Endothelial cell of umbilical vein (primary cell): Measurements from ENCODE around the gene ACTR3. TPM values are rescaled to one million over a fixed set of nuclear protein-coding genes. Genes with fewer than 3 reads are reported as not detected.

Source experiments
- BruUV-seq: library from RNA; stranded (reverse); fragments of 400-500 nt; replicated peaks from 2 replicates; lab custom pipeline; 2021; lab: Mats Ljungman, UMichigan
- CTCF ChIA-PET: fragments of 300-600, 350-600 bp; sonication (Branson Sonifier 250); formaldehyde crosslinking; loops from one replicate; lab custom pipeline; 2021; ENCODE audit warnings: antibody characterized with exemption, inconsistent platforms; lab: Charles Lee
- POLR2A ChIA-PET: fragments of 300-600, 350-600 bp; sonication (Branson Sonifier 250); formaldehyde crosslinking; loops from one replicate; lab custom pipeline; 2021; ENCODE audit warnings: antibody characterized with exemption, inconsistent platforms; lab: Charles Lee
- DNase-seq: peaks from one replicate; pipeline ENCODE4 v3.0.0-alpha.2; 2011; ENCODE audit warnings: low read depth, low spot score
- FAIRE-seq: peaks from 2 replicates; lab custom pipeline; 2011; peaks lifted over from hg19 to GRCh38; lab: Jason Lieb, UNC
- H2AFZ ChIP-seq: 2 replicates; pipeline ENCODE4 v1.6.0; 2012; ENCODE audit warnings: low read depth, low read length, control low read depth, inconsistent platforms
- H3K27ac ChIP-seq: 2 replicates; pipeline ENCODE4 v1.5.1; 2011; ENCODE audit warnings: low read depth, mild to moderate bottlenecking, control low read depth, low read length, moderate library complexity; ENCODE audit not compliant: insufficient read depth
- H3K27me3 ChIP-seq, 2 experiments: 2 replicates each; pipeline versions ENCODE4 v1.6.0 to v1.6.1; 2011; ENCODE audit warnings: low read length in 2 of 2, mixed read lengths in 1 of 2; ENCODE audit not compliant: control insufficient read depth in 2 of 2, insufficient read depth in 2 of 2
- H3K36me3 ChIP-seq, 2 experiments: 2 replicates in 1 of 2; 3 replicates in 1 of 2; pipeline ENCODE4 v1.5.1; 2011; ENCODE audit warnings: low read length in 2 of 2, mild to moderate bottlenecking in 1 of 2, moderate library complexity in 1 of 2; ENCODE audit not compliant: control insufficient read depth in 2 of 2, insufficient read depth in 2 of 2; ENCODE audit errors: extremely low read depth in 1 of 2
- H3K4me1 ChIP-seq: 3 replicates; pipeline ENCODE4 v1.5.1; 2011; ENCODE audit warnings: mild to moderate bottlenecking, low read length; ENCODE audit not compliant: control insufficient read depth, insufficient read depth; ENCODE audit errors: extremely low read depth
- H3K4me2 ChIP-seq: 2 replicates; pipeline ENCODE4 v1.6.1; 2011; ENCODE audit warnings: low read length, control low read depth, mixed read lengths; ENCODE audit not compliant: insufficient read depth
- H3K4me3 ChIP-seq, 3 experiments: fragments of 200-600 bp in 1 of 3; sonication (generic), shearing (Covaris generic) in 1 of 3; replicated peaks in 1 of 3; 2 replicates each; pipeline ENCODE4 v1.5.1; 2011 to 2016; ENCODE audit warnings: control low read depth in 3 of 3, low read length in 3 of 3, mild to moderate bottlenecking in 2 of 3, inconsistent platforms in 1 of 3, low read depth in 1 of 3, moderate library complexity in 1 of 3; ENCODE audit not compliant: insufficient read depth in 1 of 3
- H3K79me2 ChIP-seq: 2 replicates; pipeline ENCODE4 v1.6.0; 2012; ENCODE audit warnings: low read length, inconsistent platforms; ENCODE audit not compliant: control insufficient read depth, insufficient read depth
- H3K9ac ChIP-seq: replicated peaks from 2 replicates; pipeline ENCODE3; 2011; ENCODE audit warnings: low read length, control low read depth; ENCODE audit not compliant: insufficient read depth; ENCODE audit errors: extremely low read depth
- H3K9me1 ChIP-seq: replicated peaks from 3 replicates; pipeline ENCODE4 v1.6.0; 2011; ENCODE audit warnings: mild to moderate bottlenecking, low read length; ENCODE audit not compliant: control insufficient read depth, insufficient read depth; ENCODE audit errors: extremely low read depth
- H3K9me3 ChIP-seq: replicated peaks from 2 replicates; pipeline ENCODE4 v1.5.1; 2012; ENCODE audit warnings: low read length, inconsistent platforms; ENCODE audit not compliant: control insufficient read depth, insufficient read depth
- H4K20me1 ChIP-seq: replicated peaks from 2 replicates; pipeline ENCODE3; 2011; ENCODE audit warnings: mild to moderate bottlenecking, low read length; ENCODE audit not compliant: control insufficient read depth, insufficient read depth; ENCODE audit errors: extremely low read depth
- EZH2 ChIP-seq: IDR thresholded peaks from 2 replicates; pipeline ENCODE4 v1.6.1; 2012; ENCODE audit warnings: borderline replicate concordance, low read depth, mild to moderate bottlenecking, moderate library complexity, low read length, inconsistent platforms; ENCODE audit not compliant: severe bottlenecking
- FOS ChIP-seq: IDR thresholded peaks from 2 replicates; pipeline ENCODE4 v1.6.1; 2011; ENCODE audit warnings: mild to moderate bottlenecking, low read length, moderate library complexity, borderline replicate concordance; ENCODE audit not compliant: insufficient read depth
- GATA2 ChIP-seq: IDR thresholded peaks from 2 replicates; pipeline ENCODE4 v1.7.0; 2011; ENCODE audit warnings: low read depth, mild to moderate bottlenecking, moderate library complexity, mixed read lengths, low read length; ENCODE audit not compliant: insufficient read length, insufficient read depth
- JUN ChIP-seq: IDR thresholded peaks from 2 replicates; pipeline ENCODE4 v1.6.1; 2011; ENCODE audit warnings: borderline replicate concordance, low read depth; ENCODE audit not compliant: insufficient read length, insufficient read depth
- MYC ChIP-seq: IDR thresholded peaks from one replicate; pipeline ENCODE4 v1.6.1; 2011; ENCODE audit warnings: mild to moderate bottlenecking, low read depth, low read length
- POLR2A ChIP-seq: IDR thresholded peaks from 2 replicates; pipeline ENCODE4 v1.6.1; 2012; ENCODE audit warnings: low read depth, mild to moderate bottlenecking, control low read depth, low read length
- POLR2AphosphoS5 ChIP-seq: IDR thresholded peaks from 2 replicates; pipeline ENCODE4 v1.6.1; 2012; ENCODE audit warnings: low read depth, mild to moderate bottlenecking, control low read depth, low read length, moderate library complexity; ENCODE audit not compliant: insufficient read depth
- dilution Hi-C: fragments of 300-500 bp; cut with MboI; formaldehyde crosslinking; loops from one replicate; pipeline ENCODE4 v1.15.0; 2019; ENCODE audit warnings: low sequenced_read_pairs; ENCODE audit not compliant: extremely low pct_ligation_motif_present
- intact Hi-C: fragments of 100-400 bp; cut with micrococcal nuclease; formaldehyde crosslinking; loops from one replicate; pipeline ENCODE4 v1.10.0; 2022
- polyA plus RNA-seq, 4 experiments: library from polyadenylated mRNA; depleted of rRNA in 3 of 4; stranded (reverse) in 3 of 4; unstranded in 1 of 4; fragments of >200 nt; gene quantifications; 2 replicates each; pipeline versions ENCODE4 v1.2.1 to v1.2.3, GENCODE V29; 2011 to 2012; ENCODE audit warnings: missing spikeins in 1 of 4
- total RNA-seq: library from RNA; stranded (reverse); gene quantifications from 2 replicates; pipeline ENCODE4 v1.2.3, GENCODE V29; 2021
- TF ChIP-seq, protein P1 (sequence below), 2 donors: IDR thresholded peaks; 1 replicate in 1 of 2; 2 replicates in 1 of 2; pipeline ENCODE4 v1.5.1; 2011; ENCODE audit warnings: low read length in 2 of 2, mild to moderate bottlenecking in 2 of 2, moderate library complexity in 2 of 2, control low read depth in 1 of 2, inconsistent platforms in 1 of 2, low read depth in 1 of 2; ENCODE audit not compliant: insufficient read depth in 1 of 2; ENCODE audit errors: extremely low read depth in 1 of 2
- TF ChIP-seq, protein P2 (sequence below): IDR thresholded peaks from 2 replicates; pipeline ENCODE4 v1.6.1; 2011; ENCODE audit not compliant: insufficient read depth, insufficient read length

ACTR3 gene
- total and polyA plus RNA-seq, 2 donors (not counting 3 experiments of a cell fraction or from before 2014, with no cell fraction given), result 120 to 401 TPM

DNA sequence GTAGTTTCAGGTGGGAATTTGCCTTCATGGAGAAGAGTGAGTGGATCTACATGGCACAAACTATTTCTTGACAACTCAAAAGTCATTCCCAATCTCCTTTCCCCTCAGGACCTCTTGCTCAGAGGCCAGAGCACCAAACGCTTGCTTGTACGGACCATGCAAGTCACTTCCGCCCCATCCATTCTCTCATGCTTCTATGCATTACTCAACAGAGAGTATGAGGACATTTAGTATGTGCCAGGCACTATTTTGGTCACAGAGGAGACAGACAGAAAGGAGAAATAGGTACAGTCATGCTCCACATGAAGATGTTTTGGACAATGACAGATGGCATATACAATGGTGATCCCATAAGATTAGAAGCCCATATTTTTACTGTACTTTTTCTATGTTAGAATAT lies 117.5 kb downstream of the ACTR3 start:
- no peaks in the 10 kb centered on the region for H3K27me3 ChIP-seq
- H3K36me3 ChIP-seq, result no peaks in the 10 kb centered on the region
- H3K4me2 ChIP-seq, result no peak overlapping the region
- no peak overlapping the region for H2AFZ ChIP-seq
- intact Hi-C loops, result no loop called here
- H3K4me1 ChIP-seq, result no peaks in the 10 kb centered on the region
- dilution Hi-C loops, result no loop called here
- ChIA-PET POLR2A (no interaction called here), CTCF (no interaction called here)
- no peak for DNase-seq
- no peak overlapping the region for H3K4me3 ChIP-seq
- H3K9me1 ChIP-seq, result no peaks in the 10 kb centered on the region
- no peaks in the 10 kb centered on the region for H3K9me3 ChIP-seq
- BruUV-seq, result no TSS peak
- FAIRE-seq, result no peak
- no peak overlapping the region for H3K27ac ChIP-seq
- H3K79me2 ChIP-seq, result no peaks in the 10 kb centered on the region
- no peak overlapping the region for H3K9ac ChIP-seq
- no peaks in the 10 kb centered on the region for H4K20me1 ChIP-seq
- no peak for TF ChIP-seq POLR2AphosphoS5
- TF ChIP-seq EZH2, result no peak
- no peak for TF ChIP-seq MYC
- TF ChIP-seq JUN, result no peak
- TF ChIP-seq POLR2A, result no peak
- TF ChIP-seq, protein P1, sequence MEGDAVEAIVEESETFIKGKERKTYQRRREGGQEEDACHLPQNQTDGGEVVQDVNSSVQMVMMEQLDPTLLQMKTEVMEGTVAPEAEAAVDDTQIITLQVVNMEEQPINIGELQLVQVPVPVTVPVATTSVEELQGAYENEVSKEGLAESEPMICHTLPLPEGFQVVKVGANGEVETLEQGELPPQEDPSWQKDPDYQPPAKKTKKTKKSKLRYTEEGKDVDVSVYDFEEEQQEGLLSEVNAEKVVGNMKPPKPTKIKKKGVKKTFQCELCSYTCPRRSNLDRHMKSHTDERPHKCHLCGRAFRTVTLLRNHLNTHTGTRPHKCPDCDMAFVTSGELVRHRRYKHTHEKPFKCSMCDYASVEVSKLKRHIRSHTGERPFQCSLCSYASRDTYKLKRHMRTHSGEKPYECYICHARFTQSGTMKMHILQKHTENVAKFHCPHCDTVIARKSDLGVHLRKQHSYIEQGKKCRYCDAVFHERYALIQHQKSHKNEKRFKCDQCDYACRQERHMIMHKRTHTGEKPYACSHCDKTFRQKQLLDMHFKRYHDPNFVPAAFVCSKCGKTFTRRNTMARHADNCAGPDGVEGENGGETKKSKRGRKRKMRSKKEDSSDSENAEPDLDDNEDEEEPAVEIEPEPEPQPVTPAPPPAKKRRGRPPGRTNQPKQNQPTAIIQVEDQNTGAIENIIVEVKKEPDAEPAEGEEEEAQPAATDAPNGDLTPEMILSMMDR (IDR thresholded peaks at IDR 0.05; ENCODE audit: extremely low read depth in 1 of 2, insufficient read depth in 1 of 2, low read depth in 1 of 2, low read length in 2 of 2), result no peak
- TF ChIP-seq FOS, result no peak
- TF ChIP-seq, protein P2, sequence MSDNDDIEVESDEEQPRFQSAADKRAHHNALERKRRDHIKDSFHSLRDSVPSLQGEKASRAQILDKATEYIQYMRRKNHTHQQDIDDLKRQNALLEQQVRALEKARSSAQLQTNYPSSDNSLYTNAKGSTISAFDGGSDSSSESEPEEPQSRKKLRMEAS, result no peak
- no peak for TF ChIP-seq GATA2
